SU-DHL-6 (cell line): ENCODE results near the gene SOX6.

Experiments
- H2AFZ ChIP-seq: fragments of 200-600 bp; sonication (generic); 2 replicates; pipeline ENCODE4 v1.6.1; 2014; ENCODE audit warnings: low read depth, mild to moderate bottlenecking, moderate library complexity, mixed read lengths, antibody characterized with exemption, low read length; ENCODE audit not compliant: severe bottlenecking
- H3F3A ChIP-seq: fragments of 200-600 bp; shearing (Covaris generic); 2 replicates; pipeline ENCODE4 v1.6.0; 2016; ENCODE audit warnings: antibody characterized with exemption, mild to moderate bottlenecking; ENCODE audit not compliant: insufficient read depth
- H3K27ac ChIP-seq: fragments of 200-600 bp; sonication (generic); 2 replicates; pipeline ENCODE4 v1.5.1; 2016; ENCODE audit warnings: low read depth, mild to moderate bottlenecking, low read length, moderate library complexity, mixed read lengths
- H3K27me3 ChIP-seq: fragments of 200-600 bp; sonication (generic), shearing (Covaris generic); 2 replicates; pipeline ENCODE4 v1.6.0; 2014; ENCODE audit warnings: mild to moderate bottlenecking, low read length
- H3K36me3 ChIP-seq: fragments of 200-600 bp; sonication (generic); 2 replicates; pipeline ENCODE4 v1.6.1; 2014; ENCODE audit warnings: mild to moderate bottlenecking, low read length, mixed read lengths
- H3K4me2 ChIP-seq: fragments of 300-600, 200-600 bp; shearing (Covaris generic), sonication (generic); 2 replicates; pipeline ENCODE4 v1.6.0; 2014; ENCODE audit warnings: low read length, low read depth, mild to moderate bottlenecking; ENCODE audit not compliant: poor library complexity, severe bottlenecking
- H3K4me3 ChIP-seq: fragments of 200-600 bp; sonication (generic); 2 replicates; pipeline ENCODE4 v1.5.1; 2014; ENCODE audit warnings: antibody characterized with exemption, low read length, mild to moderate bottlenecking, mixed read lengths; ENCODE audit not compliant: insufficient read depth, poor library complexity, severe bottlenecking
- H3K79me2 ChIP-seq: fragments of 200-600 bp; sonication (generic); 2 replicates; pipeline ENCODE4 v1.6.1; 2014; ENCODE audit warnings: mild to moderate bottlenecking, low read length, moderate library complexity; ENCODE audit not compliant: insufficient read depth
- H3K9ac ChIP-seq: fragments of 200-600 bp; sonication (generic); 2 replicates; pipeline ENCODE4 v1.7.0; 2014; ENCODE audit warnings: mild to moderate bottlenecking, low read length
- H3K9me2 ChIP-seq: fragments of 200-600 bp; sonication (generic); replicated peaks from 2 replicates; pipeline ENCODE4 v1.6.1; 2014; ENCODE audit warnings: low read length; ENCODE audit not compliant: insufficient read depth
- H3K9me3 ChIP-seq: fragments of 200-600 bp; sonication (generic); 2 replicates; pipeline ENCODE4 v1.6.1; 2014; ENCODE audit warnings: low read length, mixed read lengths; ENCODE audit not compliant: insufficient read depth
- H4K20me1 ChIP-seq: fragments of 200-600 bp; sonication (generic); 2 replicates; pipeline ENCODE4 v1.6.1; 2014; ENCODE audit warnings: low read depth, mild to moderate bottlenecking, antibody characterized with exemption, low read length, moderate library complexity, mixed read lengths
- EZH2phosphoT487 ChIP-seq: fragments of 200-600 bp; sonication (generic), shearing (Covaris generic); conservative IDR thresholded peaks from 2 replicates; pipeline ENCODE4 v1.6.1; 2018; ENCODE audit warnings: mild to moderate bottlenecking, antibody characterized with exemption, low read length, moderate library complexity, mixed read lengths
- TF ChIP-seq, protein P1 (sequence below): fragments of 200-600 bp; sonication (generic); IDR thresholded peaks from one replicate; pipeline ENCODE4 v1.5.1; 2017; ENCODE audit warnings: antibody characterized with exemption, mild to moderate bottlenecking, low read length, moderate library complexity; ENCODE audit not compliant: insufficient read depth, poor library complexity, severe bottlenecking

Gene SOX6

DNA sequence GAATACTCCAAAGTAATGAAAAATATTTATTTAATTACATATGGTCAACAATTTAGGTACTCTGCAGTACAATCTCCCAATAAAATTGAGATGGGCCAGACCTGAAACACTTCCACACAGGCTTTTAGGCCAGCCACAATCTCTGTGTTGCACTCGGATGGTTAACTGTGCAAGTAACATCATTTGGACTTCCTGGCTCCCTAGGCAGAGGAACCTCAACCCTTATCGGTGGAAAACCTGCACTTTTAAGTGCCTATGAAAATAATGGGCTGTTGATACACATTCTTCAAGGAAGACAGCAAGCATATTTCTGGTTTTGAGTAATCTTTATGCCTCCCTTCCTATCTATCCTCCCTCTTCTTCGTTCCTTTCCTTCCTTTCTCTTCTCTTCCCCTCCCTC lies 343.1 kb downstream of the SOX6 start:
- H3K27ac ChIP-seq: no peak overlapping the region
- TF ChIP-seq, protein P1, sequence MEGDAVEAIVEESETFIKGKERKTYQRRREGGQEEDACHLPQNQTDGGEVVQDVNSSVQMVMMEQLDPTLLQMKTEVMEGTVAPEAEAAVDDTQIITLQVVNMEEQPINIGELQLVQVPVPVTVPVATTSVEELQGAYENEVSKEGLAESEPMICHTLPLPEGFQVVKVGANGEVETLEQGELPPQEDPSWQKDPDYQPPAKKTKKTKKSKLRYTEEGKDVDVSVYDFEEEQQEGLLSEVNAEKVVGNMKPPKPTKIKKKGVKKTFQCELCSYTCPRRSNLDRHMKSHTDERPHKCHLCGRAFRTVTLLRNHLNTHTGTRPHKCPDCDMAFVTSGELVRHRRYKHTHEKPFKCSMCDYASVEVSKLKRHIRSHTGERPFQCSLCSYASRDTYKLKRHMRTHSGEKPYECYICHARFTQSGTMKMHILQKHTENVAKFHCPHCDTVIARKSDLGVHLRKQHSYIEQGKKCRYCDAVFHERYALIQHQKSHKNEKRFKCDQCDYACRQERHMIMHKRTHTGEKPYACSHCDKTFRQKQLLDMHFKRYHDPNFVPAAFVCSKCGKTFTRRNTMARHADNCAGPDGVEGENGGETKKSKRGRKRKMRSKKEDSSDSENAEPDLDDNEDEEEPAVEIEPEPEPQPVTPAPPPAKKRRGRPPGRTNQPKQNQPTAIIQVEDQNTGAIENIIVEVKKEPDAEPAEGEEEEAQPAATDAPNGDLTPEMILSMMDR: no peak
- TF ChIP-seq EZH2phosphoT487: no peak
- H3K9ac ChIP-seq: no peak overlapping the region
- no peak overlapping the region for H3K4me2 ChIP-seq
- no peak overlapping the region for H2AFZ ChIP-seq
- H3K9me3 ChIP-seq: no peaks in the 10 kb centered on the region
- H3K4me3 ChIP-seq: no peak overlapping the region
- H3K36me3 ChIP-seq: no peaks in the 10 kb centered on the region
- no peaks in the 10 kb centered on the region for H3K79me2 ChIP-seq
- H3F3A ChIP-seq: no peaks in the 10 kb centered on the region
- no peaks in the 10 kb centered on the region for H4K20me1 ChIP-seq
- no peaks in the 10 kb centered on the region for H3K27me3 ChIP-seq
- no peaks in the 10 kb centered on the region for H3K9me2 ChIP-seq

DNA sequence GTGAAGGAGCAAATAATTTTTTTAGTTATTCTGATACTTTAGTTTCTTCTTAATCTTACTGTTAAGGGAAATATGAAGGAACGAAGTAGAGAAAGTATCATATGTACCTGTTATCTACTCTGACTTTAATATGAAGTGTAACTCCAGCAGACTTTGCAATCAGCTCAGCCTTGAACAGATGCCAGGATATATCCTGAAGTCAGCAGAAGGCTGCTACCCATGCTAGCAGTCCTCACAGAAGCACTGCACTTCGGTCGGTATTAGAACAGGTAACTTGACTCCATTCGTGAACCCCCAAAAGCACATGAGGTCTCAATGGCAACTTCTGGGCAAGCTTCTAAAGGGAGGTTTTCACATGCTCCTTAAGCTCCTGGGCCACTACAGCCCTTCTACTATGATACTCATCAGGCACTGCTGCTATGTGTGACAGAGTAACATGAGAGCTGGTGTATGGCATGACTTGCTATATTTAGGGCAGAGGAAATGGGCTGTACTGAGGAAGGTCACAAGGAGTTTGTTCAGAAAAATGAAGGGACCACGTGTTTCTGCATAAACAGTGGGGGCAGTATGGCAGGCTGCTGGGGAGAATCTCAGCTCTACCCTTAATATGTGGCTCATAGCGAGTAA lies 344.1 kb downstream of the SOX6 start:
- no peaks in the 10 kb centered on the region for H3K9me2 ChIP-seq
- no peak overlapping the region for H2AFZ ChIP-seq
- no peak overlapping the region for H3K4me3 ChIP-seq
- no peak for TF ChIP-seq EZH2phosphoT487
- TF ChIP-seq, protein P1: no peak
- H3K79me2 ChIP-seq: no peaks in the 10 kb centered on the region
- H3K9me3 ChIP-seq: no peaks in the 10 kb centered on the region
- H3K36me3 ChIP-seq: no peaks in the 10 kb centered on the region
- H3K27ac ChIP-seq: no peak overlapping the region
- H3K9ac ChIP-seq: no peak overlapping the region
- H3K4me2 ChIP-seq: no peak overlapping the region
- H3F3A ChIP-seq: no peaks in the 10 kb centered on the region
- no peaks in the 10 kb centered on the region for H4K20me1 ChIP-seq
- no peaks in the 10 kb centered on the region for H3K27me3 ChIP-seq

DNA sequence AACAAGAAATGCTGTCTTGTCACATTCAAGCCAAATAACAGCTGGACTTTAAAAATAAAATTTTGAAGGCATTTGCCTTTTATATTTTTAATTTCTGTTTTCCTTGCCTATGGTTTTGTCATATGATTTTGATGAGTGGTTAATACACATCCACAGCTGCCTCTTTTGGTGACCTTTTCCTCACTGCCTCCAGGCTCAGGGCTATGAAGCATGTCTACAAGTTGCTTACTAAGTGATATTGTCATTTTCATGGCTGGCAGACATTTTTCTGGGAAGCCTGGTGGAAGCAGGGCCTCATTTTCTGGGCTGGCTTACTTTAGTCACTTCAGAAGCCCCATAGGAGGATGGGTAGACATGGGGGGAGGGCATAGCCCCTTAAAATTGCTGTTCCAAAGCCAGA lies 344.9 kb downstream of the SOX6 start:
- Histone ChIP-seq H4K20me1 (no peaks in the 10 kb centered on the region), H3K4me3 (no peak overlapping the region), H3K36me3 (no peaks in the 10 kb centered on the region), H3K79me2 (no peaks in the 10 kb centered on the region), H3K27ac (no peak overlapping the region), H2AFZ (no peak overlapping the region), H3K4me2 (no peak overlapping the region), H3F3A (no peaks in the 10 kb centered on the region), H3K9me2 (no peaks in the 10 kb centered on the region), H3K9me3 (no peaks in the 10 kb centered on the region), H3K9ac (no peak overlapping the region), H3K27me3 (no peaks in the 10 kb centered on the region)
- TF ChIP-seq, protein P1: no peak
- no peak for TF ChIP-seq EZH2phosphoT487
